Trophoblast cell (in vitro differentiated cells and primary cell): ENCODE results near the gene RAB7B.

Source experiments
- DNase-seq, 2 donors: peaks; one replicate each; pipeline ENCODE4 v3.0.0-alpha.2; 2016
- H2AFZ ChIP-seq: 2 replicates; pipeline ENCODE4 v1.6.1; 2013; ENCODE audit warnings: low read length, moderate library complexity, mild to moderate bottlenecking; ENCODE audit not compliant: insufficient read depth, poor library complexity
- H2AK5ac ChIP-seq: 2 replicates; pipeline ENCODE4 v1.6.1; 2013; ENCODE audit warnings: mild to moderate bottlenecking, low read length
- H2BK120ac ChIP-seq: 2 replicates; pipeline ENCODE4 v1.6.1; 2013; ENCODE audit warnings: low read length, mild to moderate bottlenecking, moderate library complexity; ENCODE audit not compliant: insufficient read depth, poor library complexity
- H2BK12ac ChIP-seq: 2 replicates; pipeline ENCODE4 v1.6.1; 2013; ENCODE audit warnings: mild to moderate bottlenecking, low read length, moderate library complexity
- H2BK5ac ChIP-seq: 2 replicates; pipeline ENCODE4 v1.6.1; 2013; ENCODE audit warnings: low read length, low read depth, moderate library complexity, mild to moderate bottlenecking; ENCODE audit not compliant: poor library complexity
- H3K14ac ChIP-seq: 2 replicates; pipeline ENCODE4 v1.6.1; 2013; ENCODE audit warnings: mild to moderate bottlenecking, low read length
- H3K18ac ChIP-seq: 2 replicates; pipeline ENCODE4 v1.6.1; 2013; ENCODE audit warnings: mild to moderate bottlenecking, low read length
- H3K23ac ChIP-seq: 2 replicates; pipeline ENCODE4 v1.6.1; 2013; ENCODE audit warnings: low read length
- H3K27ac ChIP-seq: 2 replicates; pipeline ENCODE4 v1.5.1; 2013; ENCODE audit warnings: low read depth, mild to moderate bottlenecking, inconsistent platforms, low read length, moderate library complexity
- H3K27me3 ChIP-seq: 2 replicates; pipeline ENCODE4 v1.6.1; 2013; ENCODE audit warnings: inconsistent platforms, mild to moderate bottlenecking, low read length, moderate library complexity; ENCODE audit not compliant: insufficient read depth
- H3K36me3 ChIP-seq, 2 experiments: 1 replicate in 1 of 2; 2 replicates in 1 of 2; pipeline ENCODE4 v1.6.1; 2013; ENCODE audit warnings: low read length in 2 of 2, mild to moderate bottlenecking in 2 of 2, moderate library complexity in 1 of 2; ENCODE audit not compliant: insufficient read depth in 2 of 2, control insufficient read depth in 1 of 2
- H3K4ac ChIP-seq: 2 replicates; pipeline ENCODE4 v1.6.1; 2013; ENCODE audit warnings: low read depth, mild to moderate bottlenecking, low read length, moderate library complexity
- H3K4me1 ChIP-seq, 2 experiments: 1 replicate in 1 of 2; 2 replicates in 1 of 2; pipeline ENCODE4 v1.6.1; 2013; ENCODE audit warnings: low read length in 2 of 2, mild to moderate bottlenecking in 2 of 2, moderate library complexity in 1 of 2; ENCODE audit not compliant: insufficient read depth in 2 of 2, control insufficient read depth in 1 of 2
- H3K4me2 ChIP-seq: 2 replicates; pipeline ENCODE4 v1.6.1; 2013; ENCODE audit warnings: inconsistent platforms, mild to moderate bottlenecking, low read length, moderate library complexity
- H3K4me3 ChIP-seq: 2 replicates; pipeline ENCODE4 v1.5.1; 2013; ENCODE audit warnings: mild to moderate bottlenecking, low read depth, low read length, inconsistent platforms
- H3K79me1 ChIP-seq: one replicate; pipeline ENCODE4 v1.6.1; 2013; ENCODE audit warnings: low read length
- H3K79me2 ChIP-seq: 2 replicates; pipeline ENCODE4 v1.6.1; 2013; ENCODE audit warnings: low read length, mild to moderate bottlenecking; ENCODE audit not compliant: control insufficient read depth, insufficient read depth, poor library complexity
- H3K9ac ChIP-seq: 2 replicates; pipeline ENCODE4 v1.6.1; 2013; ENCODE audit warnings: mild to moderate bottlenecking, low read length
- H3K9me3 ChIP-seq: 2 replicates; pipeline ENCODE4 v1.6.1; 2013; ENCODE audit warnings: low read depth, mild to moderate bottlenecking, control low read depth, inconsistent platforms, low read length; ENCODE audit not compliant: insufficient read depth
- H4K12ac ChIP-seq: 2 replicates; pipeline ENCODE4 v1.6.1; 2013; ENCODE audit warnings: low read depth, mild to moderate bottlenecking, low read length, moderate library complexity
- H4K8ac ChIP-seq: 2 replicates; pipeline ENCODE4 v1.6.1; 2013; ENCODE audit warnings: low read depth, mild to moderate bottlenecking, low read length, moderate library complexity
- H4K91ac ChIP-seq: one replicate; pipeline ENCODE4 v1.6.1; 2013; ENCODE audit warnings: low read depth, mild to moderate bottlenecking, low read length, moderate library complexity
- WGBS: extraction: QIAGEN DNeasy Blood & Tissue Kit; methylation state at CpG from one replicate; pipeline ENCODE4 v1.1.7; 2013; ENCODE audit warnings: missing lambda C conversion rate; ENCODE audit not compliant: insufficient read length, insufficient coverage; ENCODE audit errors: extremely low coverage; 5-methylcytosine and 5-hydroxymethylcytosine counted together

Gene RAB7B

DNA sequence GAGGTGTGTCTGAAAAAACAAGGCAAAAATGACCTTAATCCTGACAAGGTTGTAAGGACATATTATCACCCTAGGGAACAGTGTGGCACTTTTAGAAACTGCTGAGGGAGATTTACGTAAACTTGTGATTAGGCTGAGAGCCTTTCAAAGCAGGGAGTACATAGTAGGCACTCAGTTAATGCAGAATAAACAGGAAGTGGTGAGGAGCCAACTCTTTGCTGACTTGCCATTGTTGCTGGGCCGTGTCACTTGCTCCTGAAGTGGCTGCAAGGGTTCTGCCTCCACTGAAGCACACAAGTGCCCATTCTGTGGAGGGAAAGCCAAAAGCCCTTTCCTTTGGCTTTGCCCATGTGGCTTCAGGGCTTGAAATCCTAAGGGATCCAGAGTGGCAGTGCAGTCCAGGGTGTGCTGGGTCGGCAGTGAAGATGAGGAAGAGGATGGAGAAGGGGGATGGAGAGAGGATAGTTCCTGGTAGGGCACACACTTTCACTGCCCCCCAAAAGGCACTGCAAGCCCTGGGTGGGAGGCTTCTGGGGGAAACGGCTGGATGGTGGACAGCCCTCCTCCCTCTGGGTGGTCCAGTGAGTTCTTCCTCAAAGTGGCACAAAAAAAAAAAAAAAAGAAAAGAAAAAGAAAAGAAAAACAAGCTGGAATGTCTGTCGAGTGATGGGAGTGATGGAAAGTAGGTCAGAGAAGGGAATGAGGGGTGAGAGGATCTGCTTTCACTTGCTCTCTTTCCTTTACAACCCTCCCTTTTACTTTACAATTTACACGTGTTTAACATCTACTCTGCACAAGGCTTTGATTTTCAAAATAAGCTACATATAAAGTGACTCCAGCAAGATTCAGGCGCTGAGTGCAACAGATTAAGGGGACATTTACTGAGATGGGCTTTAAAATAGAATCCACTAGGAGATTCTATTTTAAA, 36.1 kb upstream of the RAB7B start:
- Histone ChIP-seq H2AK5ac (no peak overlapping the region), H3K4me2 (no peak overlapping the region), H3K4ac (no peak overlapping the region), H3K23ac (no peak overlapping the region), H3K9ac (no peak overlapping the region), H2BK12ac (no peak overlapping the region), H3K79me2 (no peaks in the 10 kb centered on the region), H3K14ac (no peak overlapping the region), H4K8ac (no peak overlapping the region), H4K12ac (no peak overlapping the region), H3K27me3 (no peaks in the 10 kb centered on the region), H3K4me3 (no peak overlapping the region), H2BK5ac (no peak overlapping the region), H2BK120ac (no peak overlapping the region), H3K9me3 (no peaks in the 10 kb centered on the region), H3K18ac (no peak overlapping the region), H3K27ac (no peak overlapping the region), H2AFZ (no peak overlapping the region), H3K36me3 (no peaks in the 10 kb centered on the region), H3K4me1 (no peaks in the 10 kb centered on the region), H3K79me1 (no peaks in the 10 kb centered on the region), H4K91ac (peak overlapping the region; percentile 13)
- WGBS = no CpG with 5 or more reads among the region's 7 CpGs
- DNase-seq = no peak

DNA sequence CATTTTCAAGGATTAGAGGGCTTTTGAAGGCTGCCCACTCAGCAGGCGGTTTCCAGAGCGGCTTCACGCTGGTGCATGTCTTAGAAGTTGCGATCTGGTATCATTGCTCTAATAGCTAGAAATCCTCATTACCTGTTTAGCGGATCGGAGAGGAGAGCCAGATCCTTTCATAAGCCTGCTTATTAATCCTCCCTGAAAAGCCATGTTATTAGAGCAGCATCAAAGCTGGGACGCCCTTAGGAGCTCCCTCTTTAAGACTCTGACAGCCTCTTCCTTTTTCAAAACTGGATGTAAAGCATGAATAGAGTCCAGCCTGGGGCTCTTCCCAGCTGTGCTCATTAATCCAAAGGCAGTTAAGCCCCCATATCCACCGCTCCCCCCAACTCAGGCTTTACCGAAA, 34.4 kb upstream of the RAB7B start:
- H3K14ac ChIP-seq = no peak overlapping the region
- H2AFZ ChIP-seq = no peak overlapping the region
- H4K12ac ChIP-seq = no peak overlapping the region
- no peak overlapping the region for H3K4ac ChIP-seq
- no peak overlapping the region for H4K8ac ChIP-seq
- H3K9me3 ChIP-seq = peaks cover 2% of the 10 kb centered on the region
- no peak overlapping the region for H3K4me3 ChIP-seq
- no peaks in the 10 kb centered on the region for H3K36me3 ChIP-seq
- no peak overlapping the region for H3K18ac ChIP-seq
- no peak overlapping the region for H4K91ac ChIP-seq
- H3K23ac ChIP-seq = no peak overlapping the region
- H2BK120ac ChIP-seq = no peak overlapping the region
- no peak overlapping the region for H3K27ac ChIP-seq
- H3K9ac ChIP-seq = no peak overlapping the region
- WGBS = no CpG with 5 or more reads among the region's 9 CpGs
- H2BK5ac ChIP-seq = no peak overlapping the region
- no peak overlapping the region for H2BK12ac ChIP-seq
- H3K79me1 ChIP-seq = no peaks in the 10 kb centered on the region
- no peaks in the 10 kb centered on the region for H3K4me1 ChIP-seq
- no peak overlapping the region for H2AK5ac ChIP-seq
- no peak overlapping the region for H3K4me2 ChIP-seq
- no peaks in the 10 kb centered on the region for H3K79me2 ChIP-seq
- DNase-seq = no peak
- H3K27me3 ChIP-seq = no peaks in the 10 kb centered on the region

DNA sequence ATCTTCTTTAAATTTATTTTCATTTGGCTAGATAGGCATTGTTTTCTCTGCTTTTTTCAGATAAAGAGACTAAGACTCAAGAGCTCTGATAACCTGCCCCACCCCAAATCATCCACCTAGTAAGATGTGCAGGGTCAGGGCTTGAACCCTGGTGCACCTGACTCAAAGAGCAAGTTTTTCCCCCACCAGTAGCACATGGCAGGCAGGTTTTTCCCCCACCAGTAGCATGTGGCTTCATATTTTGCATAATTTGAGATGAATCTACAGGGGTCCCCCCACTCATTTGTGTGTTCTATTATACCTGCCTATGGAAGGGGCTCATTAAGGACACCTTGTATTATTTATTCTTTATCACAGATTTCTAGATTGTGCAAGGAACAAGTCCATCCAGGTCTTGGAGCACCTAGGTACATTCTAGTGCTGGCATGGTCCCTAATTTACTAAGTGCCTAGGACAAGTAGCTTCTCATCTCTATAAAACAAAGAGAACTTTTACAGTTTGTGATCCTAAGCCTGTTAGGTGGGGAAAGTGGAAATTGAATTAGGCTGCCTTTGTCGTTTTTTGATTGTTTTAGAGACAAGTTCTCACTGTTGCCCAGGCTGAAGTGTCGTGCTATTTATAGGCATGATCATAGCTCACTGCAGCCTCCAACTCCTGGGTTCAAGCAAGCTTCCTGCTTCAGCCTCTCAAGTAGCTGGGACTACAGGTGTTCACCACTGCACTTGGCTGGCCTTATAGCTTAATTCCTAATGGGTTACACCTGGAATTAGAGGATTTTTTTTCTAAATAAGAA, 33.7 kb upstream of the RAB7B start:
- H4K8ac ChIP-seq = no peak overlapping the region

DNA sequence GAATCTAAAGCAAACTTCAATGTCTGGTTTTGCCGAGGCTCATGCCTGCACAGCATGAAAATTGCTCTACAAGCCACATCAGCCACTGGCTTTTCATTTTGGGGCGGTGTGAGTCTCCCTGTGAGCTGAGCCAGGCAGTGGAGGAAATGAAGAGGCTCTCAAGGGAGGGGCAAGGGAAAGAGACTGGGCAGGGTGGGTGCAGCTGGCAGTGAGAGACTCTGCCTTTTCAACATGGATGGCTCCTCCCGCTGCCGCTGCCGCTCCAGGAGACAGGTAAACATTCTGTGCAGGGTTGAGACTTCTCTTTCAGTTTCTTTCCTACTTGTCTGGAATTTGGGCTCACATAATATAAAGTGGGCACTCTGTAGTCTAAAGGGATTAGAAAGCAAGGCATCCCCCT, 31.8 kb upstream of the RAB7B start:
- H2BK5ac ChIP-seq = no peak overlapping the region
- H3K4me1 ChIP-seq = no peaks in the 10 kb centered on the region
- no CpG with 5 or more reads among the region's 5 CpGs for WGBS
- peaks cover 2% of the 10 kb centered on the region for H3K9me3 ChIP-seq
- no peak overlapping the region for H2BK12ac ChIP-seq
- no peak overlapping the region for H3K23ac ChIP-seq
- no peaks in the 10 kb centered on the region for H3K79me2 ChIP-seq
- H3K27me3 ChIP-seq = no peaks in the 10 kb centered on the region
- H2BK120ac ChIP-seq = no peak overlapping the region
- H3K79me1 ChIP-seq = no peaks in the 10 kb centered on the region
- H3K4me3 ChIP-seq = no peak overlapping the region
- H3K9ac ChIP-seq = no peak overlapping the region
- no peak overlapping the region for H3K27ac ChIP-seq
- H3K4ac ChIP-seq = no peak overlapping the region
- H3K14ac ChIP-seq = no peak overlapping the region
- no peak overlapping the region for H2AFZ ChIP-seq
- H3K18ac ChIP-seq = no peak overlapping the region
- DNase-seq = no peak
- H4K91ac ChIP-seq = no peak overlapping the region
- H4K8ac ChIP-seq = no peak overlapping the region
- H3K36me3 ChIP-seq = no peaks in the 10 kb centered on the region
- no peak overlapping the region for H3K4me2 ChIP-seq
- H2AK5ac ChIP-seq = no peak overlapping the region
- H4K12ac ChIP-seq = no peak overlapping the region

More for the DNA sequence above, 33.7 kb upstream of the RAB7B start:
- Histone ChIP-seq H3K79me1 (no peaks in the 10 kb centered on the region), H3K4me1 (no peaks in the 10 kb centered on the region), H2AFZ (no peak overlapping the region), H3K27me3 (no peaks in the 10 kb centered on the region), H3K9me3 (peaks cover 2% of the 10 kb centered on the region), H3K36me3 (no peaks in the 10 kb centered on the region), H2AK5ac (no peak overlapping the region), H3K4me3 (no peak overlapping the region), H3K9ac (no peak overlapping the region), H3K14ac (no peak overlapping the region), H2BK120ac (no peak overlapping the region), H3K27ac (no peak overlapping the region), H3K23ac (no peak overlapping the region), H2BK12ac (no peak overlapping the region), H3K79me2 (no peaks in the 10 kb centered on the region), H3K4me2 (no peak overlapping the region), H3K18ac (no peak overlapping the region), H2BK5ac (no peak overlapping the region), H4K12ac (no peak overlapping the region), H4K91ac (no peak overlapping the region), H3K4ac (no peak overlapping the region)
- DNase-seq = no peak
- no CpG with 5 or more reads among the region's 2 CpGs for WGBS
